Endothelial cell (in vitro differentiated cells): Measurements from ENCODE around the gene NARF. TPM values are rescaled to one million over a fixed set of nuclear protein-coding genes. Genes with fewer than 3 reads are reported as not detected.
"Not testable (repeated sequence)": the region's sequence is repeated elsewhere in the genome, so short reads cannot be mapped to it uniquely, and the experiment has no call there.

Experiments
- DNase-seq: peaks from one replicate; pipeline ENCODE4 v3.0.0; 2021; ENCODE audit warnings: low spot score
- H3K27ac Mint-ChIP-seq: one replicate; pipeline ENCODE4 v1.8.0; 2021; ENCODE audit warnings: mixed read lengths, inconsistent platforms; ENCODE audit not compliant: unreplicated experiment
- H3K27me3 Mint-ChIP-seq: one replicate; pipeline ENCODE4 v1.8.0; 2021; ENCODE audit warnings: mild to moderate bottlenecking, moderate library complexity, mixed read lengths, inconsistent platforms; ENCODE audit not compliant: unreplicated experiment
- H3K36me3 Mint-ChIP-seq: one replicate; pipeline ENCODE4 v1.8.0; 2021; ENCODE audit warnings: mild to moderate bottlenecking, low read depth, mixed read lengths, inconsistent platforms; ENCODE audit not compliant: unreplicated experiment
- H3K4me1 Mint-ChIP-seq: one replicate; pipeline ENCODE4 v1.8.0; 2021; ENCODE audit warnings: mild to moderate bottlenecking, mixed read lengths, inconsistent platforms; ENCODE audit not compliant: unreplicated experiment
- H3K4me3 Mint-ChIP-seq: one replicate; pipeline ENCODE4 v1.8.0; 2021; ENCODE audit warnings: mild to moderate bottlenecking, mixed read lengths, inconsistent platforms; ENCODE audit not compliant: unreplicated experiment
- H3K9me3 Mint-ChIP-seq: one replicate; pipeline ENCODE4 v1.8.0; 2021; ENCODE audit warnings: mixed read lengths, inconsistent platforms; ENCODE audit not compliant: unreplicated experiment
- total RNA-seq: library from RNA; stranded (reverse); fragmentation: NEBNext Ultra II Directional; extraction: Animal tissue kit (Norgen Biotek cat#: 25700); gene quantifications from one replicate; pipeline ENCODE4 v1.2.1, GENCODE V29; 2021; ENCODE audit not compliant: unreplicated experiment
- TF ChIP-seq, protein P1 (sequence below): fragments of 200-600 bp; sonication (generic); IDR thresholded peaks from one replicate; pipeline ENCODE4 v1.5.0; 2021; ENCODE audit warnings: antibody characterized with exemption; ENCODE audit not compliant: unreplicated experiment

NARF gene
- total RNA-seq, 1 donor from 2014 or later: 88.7 TPM

DNA sequence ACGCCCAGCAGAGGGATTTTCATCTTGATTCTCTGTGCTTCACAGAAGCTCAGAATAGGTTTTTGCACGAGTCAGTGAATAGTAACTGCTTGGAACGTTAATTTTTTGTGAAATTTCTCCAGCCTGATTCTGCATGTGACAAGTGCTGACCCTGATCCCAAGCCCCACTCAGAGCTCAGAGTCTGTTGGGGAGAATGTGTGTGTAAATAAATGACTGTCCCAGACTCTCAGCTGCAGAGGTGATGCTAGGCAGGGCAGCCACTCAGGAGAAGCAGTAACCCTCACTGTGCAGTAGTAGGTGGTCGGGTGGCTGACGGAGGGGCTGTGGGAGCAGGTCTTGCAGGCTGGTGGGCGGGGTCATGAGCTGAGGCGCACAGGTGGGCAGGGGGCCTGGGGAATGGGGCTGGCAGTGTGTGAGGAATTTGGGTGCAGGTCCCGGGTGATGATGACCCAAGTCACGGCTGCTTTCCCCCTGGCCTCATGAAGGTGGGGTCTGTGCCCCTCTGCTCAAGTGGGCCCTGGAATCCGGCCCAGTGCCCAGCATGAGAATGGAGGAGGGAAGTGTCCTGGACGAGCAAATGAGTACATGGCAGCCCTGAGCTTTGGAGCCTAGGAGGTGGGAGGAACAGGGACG, 44.7 kb downstream of the NARF start:
- DNase-seq: no peak

GRCh38 chr17:82503728-82504308, 45.3 kb downstream of the NARF start:
- no peak for DNase-seq
- Mint-ChIP-seq H3K36me3 (no peaks in the 10 kb centered on the region), H3K27ac (no peak overlapping the region), H3K4me1 (no peaks in the 10 kb centered on the region), H3K9me3 (no peaks in the 10 kb centered on the region), H3K4me3 (no peak overlapping the region), H3K27me3 (peaks cover 4% of the 10 kb centered on the region)
- TF ChIP-seq, protein P1, sequence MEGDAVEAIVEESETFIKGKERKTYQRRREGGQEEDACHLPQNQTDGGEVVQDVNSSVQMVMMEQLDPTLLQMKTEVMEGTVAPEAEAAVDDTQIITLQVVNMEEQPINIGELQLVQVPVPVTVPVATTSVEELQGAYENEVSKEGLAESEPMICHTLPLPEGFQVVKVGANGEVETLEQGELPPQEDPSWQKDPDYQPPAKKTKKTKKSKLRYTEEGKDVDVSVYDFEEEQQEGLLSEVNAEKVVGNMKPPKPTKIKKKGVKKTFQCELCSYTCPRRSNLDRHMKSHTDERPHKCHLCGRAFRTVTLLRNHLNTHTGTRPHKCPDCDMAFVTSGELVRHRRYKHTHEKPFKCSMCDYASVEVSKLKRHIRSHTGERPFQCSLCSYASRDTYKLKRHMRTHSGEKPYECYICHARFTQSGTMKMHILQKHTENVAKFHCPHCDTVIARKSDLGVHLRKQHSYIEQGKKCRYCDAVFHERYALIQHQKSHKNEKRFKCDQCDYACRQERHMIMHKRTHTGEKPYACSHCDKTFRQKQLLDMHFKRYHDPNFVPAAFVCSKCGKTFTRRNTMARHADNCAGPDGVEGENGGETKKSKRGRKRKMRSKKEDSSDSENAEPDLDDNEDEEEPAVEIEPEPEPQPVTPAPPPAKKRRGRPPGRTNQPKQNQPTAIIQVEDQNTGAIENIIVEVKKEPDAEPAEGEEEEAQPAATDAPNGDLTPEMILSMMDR: no peak

More for the DNA sequence above, 44.7 kb downstream of the NARF start:
- Mint-ChIP-seq H3K9me3 (no peaks in the 10 kb centered on the region), H3K4me3 (no peak overlapping the region), H3K36me3 (no peaks in the 10 kb centered on the region), H3K4me1 (no peaks in the 10 kb centered on the region), H3K27ac (no peak overlapping the region), H3K27me3 (peaks cover 5% of the 10 kb centered on the region)
- TF ChIP-seq, protein P1: no peak

DNA sequence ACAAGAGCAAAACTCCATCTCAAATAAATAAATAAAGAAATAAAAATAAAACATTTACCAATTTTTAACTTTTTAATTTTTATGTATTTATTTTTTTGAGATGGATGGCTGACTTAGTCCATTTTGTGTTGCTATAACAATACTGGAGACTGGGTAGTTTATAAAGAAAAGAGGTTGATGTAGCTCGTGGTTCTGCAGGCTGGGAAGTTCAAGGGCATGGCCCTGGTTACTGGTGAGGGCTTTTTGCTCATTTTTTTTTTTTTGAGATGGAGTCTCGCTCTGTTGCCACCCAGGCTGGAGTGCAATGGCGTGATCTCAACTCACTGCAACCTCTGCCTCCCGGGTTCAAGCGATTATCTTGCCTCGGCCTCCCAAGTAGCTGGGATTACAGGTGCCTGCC, 46.8 kb downstream of the NARF start:
- no peak overlapping the region for H3K4me3 Mint-ChIP-seq
- no peaks in the 10 kb centered on the region for H3K36me3 Mint-ChIP-seq
- H3K27ac Mint-ChIP-seq: no peak overlapping the region
- DNase-seq: no peak
- no peaks in the 10 kb centered on the region for H3K4me1 Mint-ChIP-seq
- H3K27me3 Mint-ChIP-seq: no peaks in the 10 kb centered on the region
- H3K9me3 Mint-ChIP-seq: no peaks in the 10 kb centered on the region
- TF ChIP-seq, protein P1: no peak

DNA sequence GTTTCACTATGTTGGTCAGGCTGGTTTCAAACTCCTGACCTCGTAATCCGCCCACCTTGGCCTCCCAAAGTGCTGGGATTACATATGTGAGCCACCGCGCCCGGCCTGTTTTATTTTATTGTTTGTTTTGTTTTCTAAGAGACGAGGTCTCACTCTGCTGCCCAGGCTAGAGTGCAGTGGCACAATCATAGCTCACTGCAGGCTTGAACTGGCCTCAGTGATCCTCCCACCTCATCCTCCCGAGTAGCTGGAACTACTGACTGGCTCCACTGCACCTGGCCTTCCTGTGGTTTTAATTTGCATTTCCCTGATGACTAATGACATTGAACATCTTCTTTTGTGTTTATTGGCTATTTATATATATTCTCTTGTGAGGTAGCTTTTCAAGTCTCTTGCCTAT, 47.9 kb downstream of the NARF start:
- not testable (repeated sequence) for H3K9me3 Mint-ChIP-seq, H3K27ac Mint-ChIP-seq, DNase-seq, H3K4me1 Mint-ChIP-seq, H3K4me3 Mint-ChIP-seq, H3K27me3 Mint-ChIP-seq, H3K36me3 Mint-ChIP-seq

DNA sequence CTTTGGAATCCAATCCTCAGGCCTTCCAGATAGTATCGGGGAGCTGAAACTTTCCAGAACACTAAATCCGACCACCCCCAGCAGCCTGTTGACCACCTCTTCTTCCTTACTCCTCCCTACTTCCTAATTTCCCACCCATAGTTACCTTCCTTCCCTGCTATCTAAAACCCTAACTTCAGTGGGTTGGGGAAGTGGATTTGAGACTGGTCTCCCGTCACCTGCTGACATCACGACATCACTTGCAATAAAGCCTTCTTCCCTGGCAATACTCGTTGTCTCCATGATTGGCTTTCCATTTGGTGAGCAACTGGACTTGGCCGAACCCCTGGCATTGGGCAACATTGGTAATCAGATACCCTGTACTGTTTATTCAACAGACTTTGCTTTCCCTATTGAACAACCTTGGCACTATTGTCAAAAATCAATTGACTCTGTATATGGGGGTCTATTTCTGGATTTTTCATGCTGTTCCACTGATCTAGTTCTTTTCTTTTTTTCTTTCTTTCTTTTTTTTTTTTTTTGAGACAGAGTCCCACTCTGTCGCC, 49.2 kb downstream of the NARF start:
- no peak for DNase-seq
- H3K36me3 Mint-ChIP-seq: no peaks in the 10 kb centered on the region

GRCh38 chr17:82511642-82512041, 53.1 kb downstream of the NARF start:
- DNase-seq, H3K4me3 Mint-ChIP-seq, H3K9me3 Mint-ChIP-seq, H3K27ac Mint-ChIP-seq, H3K4me1 Mint-ChIP-seq, H3K27me3 Mint-ChIP-seq, H3K36me3 Mint-ChIP-seq: not testable (repeated sequence)

More for the DNA sequence above, 49.2 kb downstream of the NARF start:
- no peaks in the 10 kb centered on the region for H3K27me3 Mint-ChIP-seq
- H3K4me3 Mint-ChIP-seq: no peak overlapping the region
- no peaks in the 10 kb centered on the region for H3K9me3 Mint-ChIP-seq
- no peak overlapping the region for H3K27ac Mint-ChIP-seq
- TF ChIP-seq, protein P1: no peak
- no peaks in the 10 kb centered on the region for H3K4me1 Mint-ChIP-seq

GRCh38 chr17:82513864-82514263, 55.3 kb downstream of the NARF start:
- H3K27me3 Mint-ChIP-seq, H3K4me1 Mint-ChIP-seq, H3K9me3 Mint-ChIP-seq, H3K27ac Mint-ChIP-seq, H3K36me3 Mint-ChIP-seq, H3K4me3 Mint-ChIP-seq, DNase-seq: not testable (repeated sequence)
